ENCODE measurements around the gene HMGXB3. TPM values are rescaled to one million over a fixed set of nuclear protein-coding genes. Genes with fewer than 3 reads are reported as not detected.

HMGXB3 gene
- total and polyA plus RNA-seq, 2 donors (not counting 1 experiment from before 2014, with no cell fraction given): 29.9 to 31.5 TPM

DNA sequence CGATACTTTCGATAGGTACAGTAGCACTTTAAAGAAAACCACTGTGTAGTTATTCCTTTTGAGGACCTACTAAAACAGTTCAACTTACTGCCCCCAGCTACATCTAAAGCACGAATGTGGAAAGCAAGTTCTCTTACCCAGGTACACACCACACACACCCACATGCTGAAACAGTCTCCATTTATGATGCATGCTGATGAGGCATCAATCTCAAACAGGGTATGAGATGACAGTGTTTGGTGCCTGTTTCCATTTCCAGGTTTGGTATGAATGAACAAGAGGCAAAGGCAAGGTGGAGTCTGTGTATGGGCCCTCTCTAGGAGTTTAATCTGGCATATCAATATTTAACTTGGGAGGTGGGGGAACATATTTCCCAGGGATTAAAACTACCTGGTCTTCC is 13.9 kb downstream of the HMGXB3 start:
- H3K27me3 ChIP-seq (ENCODE audit: control insufficient read depth, insufficient read depth, low read length): no peaks in the 10 kb centered on the region
- peaks cover 11% of the 10 kb centered on the region for H3K4me1 ChIP-seq (ENCODE audit: control insufficient read depth, extremely low read depth, insufficient read depth, low read length)
- H3K9ac ChIP-seq (ENCODE audit: insufficient read depth, low read length): no peak overlapping the region
- no peak for DNase-seq (ENCODE audit: low read depth in 2 of 2)
- no peaks in the 10 kb centered on the region for H4K20me1 ChIP-seq (ENCODE audit: control insufficient read depth, extremely low read depth, insufficient read depth, low read length)
- no peak overlapping the region for H3K4me2 ChIP-seq (ENCODE audit: extremely low read depth, insufficient read depth, low read length)
- H2AFZ ChIP-seq (ENCODE audit: low read length): no peak overlapping the region
- TF ChIP-seq, protein P1, sequence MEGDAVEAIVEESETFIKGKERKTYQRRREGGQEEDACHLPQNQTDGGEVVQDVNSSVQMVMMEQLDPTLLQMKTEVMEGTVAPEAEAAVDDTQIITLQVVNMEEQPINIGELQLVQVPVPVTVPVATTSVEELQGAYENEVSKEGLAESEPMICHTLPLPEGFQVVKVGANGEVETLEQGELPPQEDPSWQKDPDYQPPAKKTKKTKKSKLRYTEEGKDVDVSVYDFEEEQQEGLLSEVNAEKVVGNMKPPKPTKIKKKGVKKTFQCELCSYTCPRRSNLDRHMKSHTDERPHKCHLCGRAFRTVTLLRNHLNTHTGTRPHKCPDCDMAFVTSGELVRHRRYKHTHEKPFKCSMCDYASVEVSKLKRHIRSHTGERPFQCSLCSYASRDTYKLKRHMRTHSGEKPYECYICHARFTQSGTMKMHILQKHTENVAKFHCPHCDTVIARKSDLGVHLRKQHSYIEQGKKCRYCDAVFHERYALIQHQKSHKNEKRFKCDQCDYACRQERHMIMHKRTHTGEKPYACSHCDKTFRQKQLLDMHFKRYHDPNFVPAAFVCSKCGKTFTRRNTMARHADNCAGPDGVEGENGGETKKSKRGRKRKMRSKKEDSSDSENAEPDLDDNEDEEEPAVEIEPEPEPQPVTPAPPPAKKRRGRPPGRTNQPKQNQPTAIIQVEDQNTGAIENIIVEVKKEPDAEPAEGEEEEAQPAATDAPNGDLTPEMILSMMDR (conservative IDR thresholded peaks at IDR 0.05 in 1 of 2, IDR thresholded peaks at IDR 0.05 in 1 of 2; ENCODE audit: low read depth in 1 of 2, low read length in 2 of 2): no peak
- no peak for TF ChIP-seq EZH2 (IDR thresholded peaks at IDR 0.05; ENCODE audit: low read length, missing control alignments)
- H3K27ac ChIP-seq (ENCODE audit: insufficient read depth, low read length): no peak overlapping the region
- no peak overlapping the region for H3K4me3 ChIP-seq (replicated peaks in 1 of 4; ENCODE audit: control extremely low read depth in 1 of 4, insufficient read depth in 1 of 4, low read depth in 3 of 4, low read length in 4 of 4)
- peaks cover 3% of the 10 kb centered on the region for H3K79me2 ChIP-seq (ENCODE audit: control insufficient read depth, insufficient read depth, low read length)
- H3K36me3 ChIP-seq (ENCODE audit: control insufficient read depth, insufficient read depth, low read length): peaks cover 19% of the 10 kb centered on the region
- no peaks in the 10 kb centered on the region for H3K9me3 ChIP-seq (ENCODE audit: control insufficient read depth, insufficient read depth, low read depth, low read length)

DNA sequence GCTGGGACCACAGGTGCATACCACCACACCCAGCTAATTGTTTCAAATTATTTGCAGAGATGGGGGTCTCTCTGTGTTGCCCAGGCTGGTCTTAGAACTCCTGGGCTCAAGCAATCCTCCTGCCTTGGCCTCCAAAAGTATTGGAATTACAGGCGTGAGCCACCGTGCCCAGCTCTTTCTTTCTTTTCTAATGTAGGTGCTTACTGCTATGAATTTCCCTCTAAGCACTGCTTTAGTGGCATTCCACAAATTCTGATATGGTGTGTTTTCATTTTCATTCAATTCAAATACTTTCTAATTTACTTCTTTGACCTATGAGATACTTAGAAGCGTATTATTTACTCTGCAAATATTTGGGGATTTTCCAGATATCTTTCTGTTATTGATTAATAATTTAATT is 14.9 kb downstream of the HMGXB3 start:
- no peak for DNase-seq (ENCODE audit: low read depth in 2 of 2)
- no peak for TF ChIP-seq EZH2 (IDR thresholded peaks at IDR 0.05; ENCODE audit: low read length, missing control alignments)
- H3K27me3 ChIP-seq (ENCODE audit: control insufficient read depth, insufficient read depth, low read length): no peaks in the 10 kb centered on the region
- peaks cover 19% of the 10 kb centered on the region for H3K36me3 ChIP-seq (ENCODE audit: control insufficient read depth, insufficient read depth, low read length)
- no peak overlapping the region for H2AFZ ChIP-seq (ENCODE audit: low read length)
- H4K20me1 ChIP-seq (ENCODE audit: control insufficient read depth, extremely low read depth, insufficient read depth, low read length): no peaks in the 10 kb centered on the region
- H3K4me3 ChIP-seq (replicated peaks in 1 of 4; ENCODE audit: control extremely low read depth in 1 of 4, insufficient read depth in 1 of 4, low read depth in 3 of 4, low read length in 4 of 4): no peak overlapping the region
- no peak overlapping the region for H3K27ac ChIP-seq (ENCODE audit: insufficient read depth, low read length)
- no peak overlapping the region for H3K9ac ChIP-seq (ENCODE audit: insufficient read depth, low read length)
- peaks cover 11% of the 10 kb centered on the region for H3K4me1 ChIP-seq (ENCODE audit: control insufficient read depth, extremely low read depth, insufficient read depth, low read length)
- peaks cover 3% of the 10 kb centered on the region for H3K79me2 ChIP-seq (ENCODE audit: control insufficient read depth, insufficient read depth, low read length)
- no peak overlapping the region for H3K4me2 ChIP-seq (ENCODE audit: extremely low read depth, insufficient read depth, low read length)
- H3K9me3 ChIP-seq (ENCODE audit: control insufficient read depth, insufficient read depth, low read depth, low read length): no peaks in the 10 kb centered on the region

DNA sequence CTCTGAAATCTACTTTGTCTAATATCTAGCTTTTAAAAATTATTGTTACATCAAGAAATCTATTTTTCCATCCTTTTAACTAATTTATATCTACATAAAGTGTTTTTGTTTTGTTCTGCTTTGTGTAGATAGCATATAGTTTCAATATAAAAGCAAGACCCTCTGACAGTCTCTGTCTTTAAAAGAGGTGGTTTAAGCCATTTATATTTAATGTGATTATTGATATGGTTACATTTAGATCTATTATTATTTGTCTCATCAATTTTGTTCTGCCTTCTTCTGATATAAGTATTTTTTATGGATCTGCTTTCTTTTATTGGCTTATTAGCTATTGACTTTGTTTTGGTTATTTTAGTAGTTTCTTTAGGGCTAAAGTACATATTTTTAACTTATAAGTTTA is 16.0 kb downstream of the HMGXB3 start:
- H3K9me3 ChIP-seq (ENCODE audit: control insufficient read depth, insufficient read depth, low read depth, low read length): no peaks in the 10 kb centered on the region
- peaks cover 3% of the 10 kb centered on the region for H3K79me2 ChIP-seq (ENCODE audit: control insufficient read depth, insufficient read depth, low read length)
- H2AFZ ChIP-seq (ENCODE audit: low read length): no peak overlapping the region
- no peak overlapping the region for H3K4me2 ChIP-seq (ENCODE audit: extremely low read depth, insufficient read depth, low read length)
- no peaks in the 10 kb centered on the region for H3K27me3 ChIP-seq (ENCODE audit: control insufficient read depth, insufficient read depth, low read length)
- H3K9ac ChIP-seq (ENCODE audit: insufficient read depth, low read length): no peak overlapping the region
- no peak overlapping the region for H3K27ac ChIP-seq (ENCODE audit: insufficient read depth, low read length)
- H3K4me1 ChIP-seq (ENCODE audit: control insufficient read depth, extremely low read depth, insufficient read depth, low read length): peaks cover 11% of the 10 kb centered on the region
- no peak for TF ChIP-seq EZH2 (IDR thresholded peaks at IDR 0.05; ENCODE audit: low read length, missing control alignments)
- TF ChIP-seq, protein P1 (conservative IDR thresholded peaks at IDR 0.05 in 1 of 2, IDR thresholded peaks at IDR 0.05 in 1 of 2; ENCODE audit: low read depth in 1 of 2, low read length in 2 of 2): no peak
- no peak overlapping the region for H3K4me3 ChIP-seq (replicated peaks in 1 of 4; ENCODE audit: control extremely low read depth in 1 of 4, insufficient read depth in 1 of 4, low read depth in 3 of 4, low read length in 4 of 4)
- DNase-seq (ENCODE audit: low read depth in 2 of 2): no peak
- H4K20me1 ChIP-seq (ENCODE audit: control insufficient read depth, extremely low read depth, insufficient read depth, low read length): no peaks in the 10 kb centered on the region
- peaks cover 17% of the 10 kb centered on the region for H3K36me3 ChIP-seq (ENCODE audit: control insufficient read depth, insufficient read depth, low read length)
